Inferior parietal cortex (tissue), 1 donor: ENCODE measurements around the gene SEMA5B.

Source experiments
- DNase-seq: peaks from one replicate; pipeline ENCODE4 v3.0.0-alpha.2; 2016; ENCODE audit errors: extremely low spot score

The SEMA5B gene

DNA sequence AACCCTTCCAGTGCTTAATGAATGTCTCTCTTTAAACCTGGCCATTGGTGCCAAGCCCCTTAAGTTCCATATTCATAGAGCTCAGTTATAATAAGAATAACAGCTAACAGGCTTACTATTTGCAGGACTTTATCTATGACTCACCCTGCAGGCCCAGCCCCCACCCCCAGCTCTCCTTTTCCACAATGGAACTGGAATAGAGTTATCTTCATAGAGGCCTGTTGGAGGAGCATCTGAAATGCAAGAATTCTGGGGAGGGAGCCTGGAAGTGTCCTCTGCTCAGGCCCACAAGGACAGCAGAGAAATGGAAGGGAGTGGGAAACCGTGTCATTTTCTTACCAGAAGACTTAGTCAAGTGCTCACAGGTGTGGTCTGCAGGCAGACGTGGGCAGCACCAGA, 52.8 kb downstream of the SEMA5B start:
- no peak for DNase-seq

DNA sequence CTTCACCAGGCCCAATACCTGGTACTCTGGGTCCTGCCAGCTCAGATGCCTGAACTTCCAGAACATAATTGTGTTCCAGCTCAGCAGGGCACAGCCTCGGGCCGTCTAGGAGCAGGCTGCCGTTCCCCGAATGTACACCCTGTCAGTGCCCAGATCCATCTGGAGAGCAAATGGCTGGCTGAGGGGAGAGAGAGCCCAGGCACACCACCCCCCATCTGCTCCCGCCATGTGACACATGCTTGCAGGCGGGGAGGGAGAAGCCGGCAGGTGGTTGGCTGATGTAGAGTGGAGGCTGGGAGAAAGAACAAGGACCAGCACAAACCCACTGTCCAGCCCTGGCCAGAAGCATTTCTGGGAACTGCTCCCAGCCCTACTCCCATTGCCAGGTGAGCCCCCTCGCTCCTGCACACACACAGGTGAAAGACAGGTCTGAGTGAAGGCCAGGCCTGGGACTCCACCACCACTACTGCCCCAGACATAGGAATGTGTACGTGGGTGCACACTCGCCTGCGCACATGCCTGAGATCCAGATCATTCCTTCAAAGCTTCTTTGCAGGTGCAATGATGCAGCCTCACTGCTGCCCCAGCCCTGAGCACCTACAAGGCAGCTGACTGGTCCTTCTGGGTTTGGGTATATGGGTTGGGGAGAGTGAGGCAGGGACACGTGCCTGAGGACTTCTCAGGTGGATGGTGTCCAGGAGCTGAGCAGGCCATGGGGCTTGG, 53.5 kb downstream of the SEMA5B start:
- DNase-seq = no peak

DNA sequence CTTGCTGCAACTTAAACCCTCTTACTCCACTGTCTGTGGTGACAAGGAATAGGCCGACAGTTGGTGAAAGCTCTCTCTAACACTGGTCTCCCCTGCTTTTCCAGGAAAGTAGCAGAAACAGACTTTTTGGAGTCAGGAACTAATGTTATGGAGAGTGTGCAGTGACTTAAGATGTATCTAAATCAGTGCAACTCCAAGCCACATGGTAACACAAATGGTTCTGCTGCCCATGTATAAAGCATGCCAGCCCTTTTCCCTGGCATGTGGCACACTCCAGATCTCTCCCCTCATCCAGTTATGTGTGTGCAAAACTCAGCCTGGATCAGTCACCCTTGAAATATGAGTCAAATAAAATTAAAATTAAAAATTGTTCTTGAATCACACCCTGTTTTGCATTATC, 55.4 kb downstream of the SEMA5B start:
- no peak for DNase-seq

DNA sequence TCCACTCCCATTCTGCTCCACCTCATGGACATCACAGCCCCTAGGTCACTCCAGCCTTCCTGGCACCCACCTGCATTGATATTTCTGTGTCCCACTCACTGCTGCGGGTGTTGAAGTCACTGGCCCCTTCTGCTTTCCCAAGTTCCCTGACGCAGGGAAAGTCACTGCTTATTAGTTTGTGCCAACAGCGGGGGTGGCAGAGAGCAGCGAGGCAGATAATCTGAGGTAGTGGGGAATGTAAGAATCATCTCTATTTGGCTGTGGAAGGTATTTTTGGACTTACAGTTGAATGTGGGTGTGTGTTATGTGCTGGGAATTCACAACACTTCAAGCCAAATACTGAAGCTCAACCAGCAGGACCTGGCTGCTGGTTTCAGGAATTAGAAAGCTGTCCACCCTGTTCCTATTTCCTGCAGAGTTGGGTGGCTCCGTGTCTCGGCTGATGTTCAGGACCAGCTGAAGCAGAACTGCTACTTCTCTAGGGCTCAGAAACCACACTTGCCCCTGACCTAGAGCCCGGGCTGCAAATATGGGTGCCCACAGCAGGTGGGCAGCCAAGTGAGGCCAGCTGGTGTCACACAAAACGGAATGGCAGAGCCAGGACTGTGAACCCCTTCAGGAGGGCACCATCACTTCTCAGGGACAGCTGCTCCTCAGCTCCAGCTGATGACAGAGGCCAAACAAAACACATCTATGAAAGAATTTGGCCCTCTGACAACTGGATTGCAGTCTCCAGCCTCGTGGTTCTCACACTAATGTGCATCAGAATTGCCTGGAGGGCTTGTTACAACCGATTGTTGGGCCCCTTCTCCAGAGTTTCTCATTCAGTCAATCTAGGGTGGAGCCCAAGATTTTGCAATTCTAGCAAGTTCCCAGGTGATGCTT, 57.7 kb downstream of the SEMA5B start:
- DNase-seq = no peak

DNA sequence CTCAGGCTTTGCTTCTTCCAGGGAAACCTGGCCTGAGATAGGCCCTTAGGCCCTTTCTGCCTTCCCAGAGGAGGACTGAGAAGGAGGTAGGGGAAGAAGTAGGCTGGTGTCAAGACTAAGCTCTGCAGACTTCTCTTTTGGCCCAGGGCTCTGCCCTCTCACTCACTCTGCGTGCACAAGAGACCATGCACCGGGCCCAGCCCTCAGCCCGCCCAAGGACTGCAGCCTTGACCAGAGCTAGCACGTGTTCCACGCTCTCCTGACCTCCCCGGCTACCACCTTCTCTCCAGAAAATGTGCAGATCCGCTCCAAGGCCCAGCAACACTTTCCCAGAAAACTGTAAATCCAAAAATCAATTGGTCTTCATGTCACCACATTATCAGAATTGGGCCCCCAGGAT, 59.8 kb downstream of the SEMA5B start:
- DNase-seq = no peak

DNA sequence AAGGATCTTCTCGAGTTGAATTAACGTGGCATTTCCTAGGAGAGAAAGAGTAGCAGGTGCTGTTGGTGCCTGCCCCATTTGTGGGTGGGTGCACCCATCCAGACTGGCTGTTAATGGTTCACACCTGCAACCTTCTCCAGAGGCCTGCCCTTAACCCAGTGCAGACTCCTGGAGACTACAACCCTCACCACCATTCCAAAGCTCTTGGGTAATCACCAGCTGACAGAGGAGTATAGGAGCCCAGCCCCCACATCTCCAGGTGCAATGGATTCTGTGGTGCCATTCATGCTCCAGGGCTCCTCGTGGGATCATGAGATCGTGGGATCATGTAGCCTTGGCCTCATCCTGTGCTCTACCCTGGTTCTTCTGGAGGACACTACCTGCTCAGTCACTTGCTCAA, 60.2 kb downstream of the SEMA5B start:
- no peak for DNase-seq

DNA sequence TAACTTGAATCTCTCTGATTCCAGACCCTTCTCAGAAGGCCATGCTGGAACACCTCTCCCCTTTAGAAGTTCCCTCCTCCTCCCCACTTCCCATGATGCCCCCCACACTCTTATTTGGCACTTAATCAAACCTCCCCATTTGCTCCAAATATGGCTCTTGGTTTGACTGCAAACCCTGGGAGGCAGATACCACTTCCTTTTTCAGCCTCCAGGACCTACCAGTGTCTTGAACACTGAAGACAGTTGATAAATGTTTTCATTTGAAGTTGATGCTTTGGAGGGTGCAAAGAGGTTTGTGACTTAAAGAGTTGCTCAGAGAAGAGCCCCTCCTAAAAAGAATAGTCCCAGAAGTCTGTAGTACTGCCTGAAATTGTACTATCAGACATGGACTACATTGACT, 61.5 kb downstream of the SEMA5B start:
- DNase-seq = no peak

DNA sequence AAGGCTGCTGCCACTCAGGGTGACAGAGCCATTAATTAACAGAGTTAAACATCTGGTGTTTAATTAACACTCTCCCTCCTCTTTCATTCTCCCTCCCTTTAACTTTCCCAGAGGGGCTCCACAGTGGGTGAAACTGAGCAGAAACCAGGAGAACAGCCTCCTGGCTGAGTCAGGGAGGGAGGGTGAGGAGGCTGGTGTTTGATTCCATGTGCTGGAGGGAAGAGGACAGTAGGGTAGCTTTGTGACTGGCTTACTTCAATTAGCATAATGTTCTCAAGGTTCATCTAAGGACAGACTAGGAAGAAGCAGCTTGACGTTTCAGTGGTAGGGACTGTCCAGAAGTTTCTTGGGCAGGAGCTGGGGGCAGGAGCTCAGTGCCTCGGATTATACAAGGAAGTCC, 62.8 kb downstream of the SEMA5B start:
- DNase-seq = no peak

DNA sequence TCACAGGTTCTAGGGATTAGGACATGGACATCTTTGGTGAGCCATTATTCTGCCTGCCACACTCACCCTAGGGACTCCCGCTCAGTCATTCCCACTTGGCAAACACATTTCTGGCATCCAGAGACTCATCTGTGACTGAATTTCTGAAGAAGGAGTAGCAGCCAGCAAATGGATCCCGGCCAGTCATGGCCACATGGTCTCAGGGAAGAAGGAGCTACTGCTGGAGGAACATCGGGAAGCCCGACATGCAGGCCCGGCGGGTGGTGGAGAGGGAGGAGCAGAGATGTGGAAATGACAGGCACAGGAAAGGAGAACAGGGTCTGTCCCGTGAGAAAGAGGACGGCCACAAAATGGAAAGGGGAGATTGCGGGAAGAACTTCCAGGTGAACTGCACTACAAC, 65.4 kb downstream of the SEMA5B start:
- DNase-seq = peak; percentile 67

DNA sequence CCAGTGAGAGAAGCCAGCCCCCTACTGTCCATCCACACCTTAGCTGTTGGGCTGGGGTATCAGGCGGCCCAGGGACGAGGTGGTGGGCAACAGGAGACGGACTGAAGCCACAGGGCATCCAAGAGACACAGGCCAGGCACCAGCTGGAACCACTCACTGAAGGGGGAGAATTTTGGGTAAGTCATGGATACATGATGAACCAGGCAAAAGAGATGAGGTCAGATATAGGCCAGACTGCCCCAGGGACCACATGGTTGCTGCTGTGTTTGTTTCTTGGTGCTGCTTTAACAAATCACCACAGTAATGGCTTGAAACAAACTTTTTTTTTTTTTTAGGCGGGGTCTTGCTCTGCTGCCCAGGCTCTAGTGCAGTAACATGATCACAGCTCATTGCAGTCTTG, 66.4 kb downstream of the SEMA5B start:
- DNase-seq = no peak

DNA sequence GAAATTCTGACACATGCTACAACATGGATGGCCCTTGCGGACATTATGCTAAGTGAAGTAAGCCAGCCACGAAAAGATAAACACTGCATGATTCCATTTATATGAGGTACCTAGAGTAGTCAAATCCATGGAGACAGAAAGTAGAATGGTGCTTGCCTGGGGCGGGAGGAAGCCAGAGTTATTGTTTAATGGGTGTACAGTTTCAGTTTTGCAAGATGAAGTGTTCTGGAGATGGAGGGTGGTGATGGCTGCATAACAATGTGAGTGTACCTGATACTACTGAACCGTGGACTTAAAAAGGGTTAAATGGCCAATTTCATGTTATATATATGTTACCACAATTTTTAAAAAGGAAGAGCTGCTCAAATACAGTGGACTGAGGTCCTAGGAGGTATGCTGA, 66.9 kb downstream of the SEMA5B start:
- DNase-seq = no peak

DNA sequence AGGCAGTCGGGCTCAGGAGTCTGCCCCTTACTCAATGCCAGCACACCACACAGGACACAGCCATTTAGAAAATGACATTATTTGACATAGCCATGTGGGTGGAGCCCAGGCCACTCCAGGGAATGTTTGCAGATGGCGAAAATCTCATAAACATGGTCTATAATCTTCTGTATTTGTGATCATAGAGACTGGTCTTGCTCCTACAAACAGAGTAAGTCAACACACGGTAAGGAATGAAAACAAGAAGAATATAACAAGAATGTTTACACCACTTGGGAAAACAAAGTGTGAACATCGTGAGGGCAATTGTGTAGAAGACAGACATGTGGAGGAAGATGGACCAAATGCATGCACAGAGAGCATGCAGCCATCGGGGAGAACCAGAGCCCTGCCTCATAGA, 68.2 kb downstream of the SEMA5B start:
- DNase-seq = no peak

DNA sequence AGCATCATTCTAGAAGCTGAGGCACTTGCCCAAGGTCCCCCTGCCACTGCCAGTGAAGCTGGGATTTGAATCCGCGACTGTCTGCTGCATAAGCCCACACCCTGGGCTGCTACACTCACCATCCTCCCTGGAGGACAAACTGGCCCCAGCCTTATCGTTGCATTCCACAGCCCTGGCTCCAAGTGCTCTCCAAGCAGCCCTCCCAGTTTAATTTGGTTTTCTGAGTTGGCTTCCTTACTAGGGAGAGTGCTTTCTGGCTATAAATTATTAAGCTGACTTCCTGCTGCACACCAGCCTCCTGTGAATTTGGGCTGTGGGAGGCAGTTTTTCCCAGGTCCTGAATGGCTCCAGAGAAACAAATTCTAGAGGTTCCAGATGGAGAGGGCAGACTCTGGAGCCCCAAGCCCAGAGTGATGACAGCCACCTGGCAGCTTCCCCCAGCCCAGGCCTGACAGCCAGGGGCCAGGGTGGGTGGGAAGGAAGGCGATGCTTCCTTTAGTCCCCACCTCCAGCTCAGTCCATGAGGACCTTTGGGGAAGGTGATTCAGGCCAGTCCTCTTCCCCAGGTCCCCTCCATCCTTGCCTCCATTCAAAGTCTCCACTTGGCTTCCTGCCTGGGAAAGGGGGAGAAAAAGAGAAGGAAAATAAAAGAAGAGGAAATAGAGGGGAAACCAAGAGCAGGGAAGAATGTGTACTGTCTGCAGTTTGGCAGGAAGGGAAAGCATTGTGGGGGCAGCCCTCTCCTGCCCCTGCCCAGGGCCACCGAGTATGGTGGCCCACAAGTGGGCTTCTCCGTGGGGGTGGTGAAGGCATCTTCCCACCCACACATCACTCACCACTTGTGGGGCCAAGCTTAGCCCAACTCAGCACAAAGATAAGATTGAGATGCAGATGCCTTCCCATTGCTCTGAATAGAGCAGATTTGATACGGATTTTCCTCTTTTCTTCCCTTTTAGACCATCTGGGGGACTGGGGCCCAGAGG, 69.6 kb downstream of the SEMA5B start:
- no peak for DNase-seq

DNA sequence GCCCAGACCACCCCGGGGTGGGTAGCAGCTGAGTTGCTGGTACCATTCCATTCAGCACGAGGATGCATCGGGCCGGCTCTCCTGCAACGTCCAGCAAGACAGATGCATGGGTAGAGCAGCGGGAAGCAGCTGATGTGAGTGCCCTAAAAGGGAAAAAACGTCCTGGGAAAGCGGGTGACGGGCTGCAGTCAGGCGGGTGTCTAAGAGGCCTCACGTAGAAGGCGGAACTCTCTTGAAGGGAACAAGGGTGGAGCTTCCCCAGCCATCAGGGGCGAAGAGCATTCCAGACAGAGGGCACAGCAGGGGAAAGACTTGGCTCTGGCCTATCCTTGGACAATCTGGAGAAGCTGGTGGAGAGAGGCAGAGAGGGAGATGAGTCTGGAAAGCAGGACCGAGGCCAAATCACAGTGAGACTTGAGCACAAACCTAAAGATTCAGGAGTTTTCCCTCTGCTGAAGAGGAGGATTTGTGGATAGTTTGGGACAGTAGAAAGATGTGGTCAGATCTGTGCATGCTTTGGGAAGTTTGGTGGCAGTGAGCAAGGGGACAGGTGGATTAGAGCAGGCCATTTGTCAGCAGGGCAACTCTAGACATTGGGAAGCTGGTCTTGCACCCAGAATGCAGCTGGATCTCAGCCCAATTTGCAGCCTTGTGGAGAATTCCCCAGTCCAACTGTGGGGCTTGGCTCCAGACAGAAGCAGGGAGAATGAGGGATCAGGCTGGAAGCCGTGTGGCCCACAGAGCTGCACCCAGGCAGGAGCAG, 70.7 kb downstream of the SEMA5B start:
- DNase-seq = no peak

DNA sequence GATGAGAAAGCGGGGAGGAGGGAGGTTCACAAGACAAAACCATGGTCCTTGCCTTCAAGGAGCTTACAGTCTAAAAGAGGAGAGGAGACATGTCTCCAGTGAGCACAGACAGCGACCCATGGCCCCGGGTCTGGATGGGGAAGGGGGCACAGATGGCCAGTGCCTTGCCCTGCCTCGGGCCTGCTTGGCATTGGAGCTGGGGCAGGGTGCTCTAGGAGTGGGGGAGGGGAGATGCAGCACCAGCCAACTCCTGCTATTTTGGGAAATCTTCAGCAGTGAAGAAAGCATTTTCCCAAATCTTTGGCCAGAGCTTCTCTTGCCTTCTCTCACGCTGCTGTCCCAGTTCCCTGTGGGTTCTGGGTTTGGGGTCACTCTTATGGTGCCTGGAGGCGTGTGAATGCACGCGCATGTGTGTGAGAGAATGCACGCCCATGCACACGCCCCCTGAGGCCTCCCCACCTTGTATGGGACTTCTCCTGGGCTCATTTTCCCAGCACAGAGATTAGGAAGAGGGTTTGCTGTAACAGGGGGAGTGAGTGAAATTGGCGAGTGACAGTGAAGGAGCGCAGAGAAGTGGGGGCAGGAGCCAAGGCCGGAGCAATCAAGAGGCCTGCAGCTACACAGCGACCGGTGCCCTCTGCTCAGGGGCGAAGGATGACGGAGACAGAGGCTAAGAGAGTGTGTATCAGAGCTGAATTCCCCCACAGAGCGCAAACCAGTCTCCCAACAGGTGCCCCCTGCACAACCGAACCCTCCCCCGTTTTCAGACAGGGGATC, 71.5 kb downstream of the SEMA5B start:
- no peak for DNase-seq

DNA sequence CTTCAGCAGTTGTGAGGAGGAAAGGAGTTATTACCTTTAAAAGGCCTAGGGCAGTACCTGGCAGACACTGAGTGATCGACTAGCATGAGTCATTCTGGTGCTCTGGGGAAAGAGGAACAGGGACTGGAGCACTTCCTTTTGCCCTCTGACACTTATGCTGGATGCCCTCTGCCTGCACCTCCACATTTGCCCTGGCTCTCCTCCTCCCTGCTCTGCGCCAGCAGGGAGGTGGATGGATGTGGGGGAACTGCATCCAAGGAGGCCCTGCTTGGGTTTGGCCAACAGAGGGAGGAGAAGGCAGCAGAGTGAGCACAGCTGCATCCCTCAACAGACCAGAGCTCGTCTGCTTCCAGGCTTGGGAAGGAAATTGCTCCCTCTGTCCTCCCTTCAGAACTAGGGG, 75.0 kb downstream of the SEMA5B start:
- no peak for DNase-seq

DNA sequence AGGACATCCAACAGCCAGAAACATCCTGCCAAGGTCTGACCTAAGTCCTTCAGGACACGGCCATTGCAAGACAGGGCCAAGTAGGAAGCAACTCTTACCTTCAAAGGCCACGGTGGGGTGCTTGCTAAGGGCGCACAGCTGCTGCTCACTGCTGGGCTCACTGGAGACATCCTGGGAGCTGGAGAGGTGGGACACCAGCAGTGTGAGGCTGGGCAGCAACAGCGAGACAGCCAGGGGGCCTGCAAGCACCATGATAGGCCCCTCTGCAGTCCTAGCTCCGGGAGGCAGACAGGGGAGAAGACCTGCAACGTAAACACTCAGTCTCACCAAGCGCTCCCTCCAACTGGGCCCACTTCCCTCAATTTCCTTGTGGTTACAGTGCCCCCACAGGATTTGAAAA, 79.2 kb downstream of the SEMA5B start:
- DNase-seq = no peak

DNA sequence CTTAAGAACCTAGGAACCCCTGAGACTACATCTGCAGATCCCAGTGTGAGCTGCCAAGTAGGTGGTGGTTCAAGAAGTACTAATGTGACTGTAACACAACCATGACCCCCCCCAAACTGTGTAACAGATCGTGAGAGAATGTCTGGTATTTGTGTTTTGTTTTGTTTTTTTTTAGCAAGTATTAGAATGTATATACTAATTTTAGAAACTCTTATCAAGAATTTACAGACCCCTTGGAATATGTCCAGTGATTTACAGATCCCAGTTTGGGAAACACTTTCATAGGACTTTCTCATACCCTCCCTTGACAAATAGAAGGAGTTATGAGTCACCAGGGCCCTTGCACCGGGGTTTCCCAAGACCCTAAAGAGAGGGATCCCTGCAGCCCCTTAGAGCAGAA, 79.8 kb downstream of the SEMA5B start:
- DNase-seq = no peak

DNA sequence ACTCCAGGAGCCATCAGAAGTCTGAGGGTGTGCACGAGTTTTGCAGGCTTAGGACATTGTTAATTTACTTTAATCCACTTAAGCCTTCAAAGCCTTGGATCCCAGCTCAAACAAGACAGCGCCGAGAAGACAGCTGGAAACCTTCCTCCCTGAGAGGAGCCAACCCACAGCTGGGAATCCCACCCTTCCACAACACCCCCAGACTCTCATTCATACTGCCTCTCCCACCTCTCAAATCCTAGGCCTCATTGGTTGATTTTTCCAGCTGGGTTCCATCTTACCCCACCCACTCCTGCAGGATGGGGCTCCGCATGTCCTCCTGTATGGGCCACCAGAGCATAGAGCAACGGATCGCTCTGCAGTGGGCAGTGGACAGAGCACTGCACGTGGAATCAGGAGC, 80.4 kb downstream of the SEMA5B start:
- no peak for DNase-seq

DNA sequence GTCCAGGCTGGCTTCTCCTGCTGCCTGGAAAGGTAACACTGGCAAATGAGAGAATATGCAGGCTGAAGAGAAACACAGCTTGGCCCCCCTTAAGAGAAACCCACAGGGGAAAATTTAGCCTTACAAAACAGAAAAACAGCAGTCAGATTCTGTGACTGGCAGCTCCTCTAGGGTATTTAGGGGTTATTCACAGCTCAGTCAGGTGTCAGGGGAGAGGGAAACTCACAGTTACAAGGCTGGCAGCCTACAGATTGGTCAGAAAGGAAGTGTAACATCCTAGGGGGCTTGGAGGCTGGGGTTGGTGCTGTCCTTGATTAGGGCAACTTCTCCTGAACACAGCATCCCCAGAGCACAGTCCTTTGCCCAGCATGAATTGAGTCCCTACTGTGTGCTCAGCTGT, 81.4 kb downstream of the SEMA5B start:
- no peak for DNase-seq

DNA sequence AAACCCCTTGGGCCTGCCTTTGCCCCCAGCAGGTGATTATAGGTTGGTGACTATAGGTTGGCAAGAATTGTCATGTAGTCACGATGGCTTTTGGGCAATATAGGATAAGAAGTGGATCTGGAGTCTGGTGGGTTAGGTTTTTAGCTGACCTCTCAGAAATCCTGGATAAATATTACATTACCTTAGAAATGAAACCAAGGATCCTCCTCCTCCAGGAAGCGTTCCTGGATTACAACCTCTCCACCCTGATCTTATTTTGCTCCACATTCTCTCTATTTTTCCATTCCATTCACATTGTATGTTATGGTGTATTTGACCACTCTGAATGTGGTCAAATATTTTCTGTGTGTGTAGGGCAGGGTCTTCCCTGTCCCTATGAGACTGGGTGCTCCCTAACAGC, 82.3 kb downstream of the SEMA5B start:
- DNase-seq = no peak
